GM12878 (cell line): ENCODE results near the gene GMPR2.

Source experiments
- POLR2A ChIP-seq: IDR thresholded peaks from 2 replicates; pipeline ENCODE4 v1.6.1; 2011; ENCODE audit warnings: low read depth, mild to moderate bottlenecking, low read length
- RUNX3 ChIP-seq: IDR thresholded peaks from 2 replicates; pipeline ENCODE4 v1.6.1; 2012; ENCODE audit warnings: low read length, inconsistent platforms
- SPI1 ChIP-seq: IDR thresholded peaks from 2 replicates; pipeline ENCODE4 v1.6.1; 2011; ENCODE audit warnings: low read depth, mild to moderate bottlenecking, low read length, moderate library complexity, borderline replicate concordance; ENCODE audit not compliant: insufficient read depth
- SREBF2 ChIP-seq: IDR thresholded peaks from 2 replicates; pipeline ENCODE4 v1.6.1; 2012; ENCODE audit warnings: mild to moderate bottlenecking, low read length
- TF ChIP-seq, protein P1 (sequence below), 3 experiments: IDR thresholded peaks in 2 of 3; conservative IDR thresholded peaks in 1 of 3; 2 replicates each; pipeline ENCODE4 v1.5.1; 2011; ENCODE audit warnings: low read depth in 3 of 3, low read length in 3 of 3, mild to moderate bottlenecking in 3 of 3, control low read depth in 2 of 3, moderate library complexity in 2 of 3, inconsistent platforms in 1 of 3, mixed read lengths in 1 of 3; ENCODE audit not compliant: control insufficient read depth in 2 of 3, insufficient read depth in 1 of 3; ENCODE audit errors: extremely low read depth in 1 of 3
- TF ChIP-seq, protein P2 (sequence below): IDR thresholded peaks from 2 replicates; pipeline ENCODE4 v1.6.1; 2011; ENCODE audit warnings: borderline replicate concordance, low read depth, mild to moderate bottlenecking, moderate library complexity, low read length; ENCODE audit not compliant: insufficient read depth, poor library complexity, severe bottlenecking

DNA sequence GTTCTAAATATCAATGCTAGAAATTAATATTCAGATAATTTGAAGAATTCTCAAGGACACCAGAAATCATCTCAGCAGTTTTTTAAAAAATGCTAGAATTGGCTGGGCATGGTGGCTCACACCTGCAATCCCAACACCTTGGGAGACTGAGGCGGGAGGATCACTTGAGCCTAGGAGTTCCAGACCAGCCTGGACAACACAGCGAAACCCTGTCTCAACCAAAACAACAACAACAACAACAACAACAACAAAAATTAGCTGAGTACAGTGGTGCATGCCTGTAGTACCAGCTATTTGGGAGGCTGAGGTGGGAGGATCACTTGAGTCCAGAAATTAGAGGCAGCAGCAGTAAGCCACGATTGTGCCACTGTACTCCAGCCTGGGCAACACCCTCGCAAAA lies 13.6 kb upstream of the GMPR2 start:
- TF ChIP-seq SPI1: no peak
- TF ChIP-seq POLR2A: no peak
- TF ChIP-seq RUNX3: no peak
- TF ChIP-seq, protein P1, sequence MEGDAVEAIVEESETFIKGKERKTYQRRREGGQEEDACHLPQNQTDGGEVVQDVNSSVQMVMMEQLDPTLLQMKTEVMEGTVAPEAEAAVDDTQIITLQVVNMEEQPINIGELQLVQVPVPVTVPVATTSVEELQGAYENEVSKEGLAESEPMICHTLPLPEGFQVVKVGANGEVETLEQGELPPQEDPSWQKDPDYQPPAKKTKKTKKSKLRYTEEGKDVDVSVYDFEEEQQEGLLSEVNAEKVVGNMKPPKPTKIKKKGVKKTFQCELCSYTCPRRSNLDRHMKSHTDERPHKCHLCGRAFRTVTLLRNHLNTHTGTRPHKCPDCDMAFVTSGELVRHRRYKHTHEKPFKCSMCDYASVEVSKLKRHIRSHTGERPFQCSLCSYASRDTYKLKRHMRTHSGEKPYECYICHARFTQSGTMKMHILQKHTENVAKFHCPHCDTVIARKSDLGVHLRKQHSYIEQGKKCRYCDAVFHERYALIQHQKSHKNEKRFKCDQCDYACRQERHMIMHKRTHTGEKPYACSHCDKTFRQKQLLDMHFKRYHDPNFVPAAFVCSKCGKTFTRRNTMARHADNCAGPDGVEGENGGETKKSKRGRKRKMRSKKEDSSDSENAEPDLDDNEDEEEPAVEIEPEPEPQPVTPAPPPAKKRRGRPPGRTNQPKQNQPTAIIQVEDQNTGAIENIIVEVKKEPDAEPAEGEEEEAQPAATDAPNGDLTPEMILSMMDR (IDR thresholded peaks at IDR 0.05 in 2 of 3, conservative IDR thresholded peaks at IDR 0.05 in 1 of 3; ENCODE audit: control insufficient read depth in 2 of 3, extremely low read depth in 1 of 3, insufficient read depth in 1 of 3, low read depth in 3 of 3, low read length in 3 of 3): no peak
- TF ChIP-seq, protein P2, sequence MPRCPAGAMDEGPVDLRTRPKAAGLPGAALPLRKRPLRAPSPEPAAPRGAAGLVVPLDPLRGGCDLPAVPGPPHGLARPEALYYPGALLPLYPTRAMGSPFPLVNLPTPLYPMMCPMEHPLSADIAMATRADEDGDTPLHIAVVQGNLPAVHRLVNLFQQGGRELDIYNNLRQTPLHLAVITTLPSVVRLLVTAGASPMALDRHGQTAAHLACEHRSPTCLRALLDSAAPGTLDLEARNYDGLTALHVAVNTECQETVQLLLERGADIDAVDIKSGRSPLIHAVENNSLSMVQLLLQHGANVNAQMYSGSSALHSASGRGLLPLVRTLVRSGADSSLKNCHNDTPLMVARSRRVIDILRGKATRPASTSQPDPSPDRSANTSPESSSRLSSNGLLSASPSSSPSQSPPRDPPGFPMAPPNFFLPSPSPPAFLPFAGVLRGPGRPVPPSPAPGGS: no peak
- TF ChIP-seq SREBF2: no peak
